ENCODE results near the gene UBE2R2.
"Not testable (repeated sequence)": the region's sequence is repeated elsewhere in the genome, so short reads cannot be mapped to it uniquely, and the experiment has no call there.

Gene UBE2R2

DNA sequence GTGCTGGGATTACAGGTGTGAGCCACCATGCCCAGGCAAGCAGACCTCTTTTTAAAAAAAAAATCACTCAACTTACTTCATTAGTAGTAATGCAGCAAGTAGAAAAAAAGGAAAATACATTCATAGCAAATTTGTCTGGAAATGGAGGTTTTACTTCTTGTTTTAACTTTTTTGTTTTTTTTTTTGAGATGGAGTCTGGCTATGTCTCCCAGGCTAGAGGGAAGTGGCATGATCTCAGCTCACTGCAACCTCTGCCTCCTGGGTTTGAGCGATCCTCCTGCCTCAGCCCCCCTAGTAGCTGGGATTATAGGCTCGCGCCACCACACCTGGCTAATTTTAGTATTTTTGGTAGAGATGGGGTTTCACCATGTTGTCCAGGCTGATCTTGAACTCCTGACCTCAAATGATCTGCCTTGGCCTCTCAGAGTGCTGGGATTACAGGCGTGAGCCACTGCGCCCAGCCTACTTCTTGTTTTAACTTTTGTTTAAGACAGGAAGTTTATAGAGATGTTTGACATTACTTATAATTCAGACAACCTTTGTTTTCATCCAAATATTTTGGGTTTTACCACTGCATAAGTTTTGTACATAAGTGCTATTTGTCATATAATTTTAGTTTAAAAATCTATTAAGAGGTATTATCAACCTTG, 26.5 kb downstream of the UBE2R2 start:
- no peak for DNase-seq (ENCODE audit: low read depth)

DNA sequence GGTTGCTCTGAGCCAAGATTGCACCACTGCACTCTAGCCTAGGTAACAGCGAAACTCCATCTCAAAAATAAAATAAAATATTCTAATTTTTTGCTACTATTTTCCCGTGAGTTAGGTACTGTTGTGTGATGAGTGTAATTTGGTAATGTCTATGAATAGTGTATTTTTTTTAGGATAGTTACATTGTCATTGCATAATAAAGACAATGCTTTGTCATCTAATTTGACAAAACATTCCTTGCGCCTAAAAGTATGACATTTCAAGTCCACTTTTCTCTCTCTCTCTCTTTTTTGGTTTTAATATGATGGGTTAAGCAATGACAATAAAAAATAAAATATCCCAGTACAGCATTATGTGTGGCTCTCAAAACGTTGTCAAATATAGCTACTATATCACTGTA, 29.3 kb downstream of the UBE2R2 start:
- DNase-seq (ENCODE audit: low read depth): no peak

- DNase-seq (ENCODE audit: low read depth): not testable (repeated sequence)
These were observed 30.9 kb downstream of the UBE2R2 start for GRCh38 chr9:33847894-33848205.

GRCh38 chr9:33850267-33850629, 33.3 kb downstream of the UBE2R2 start:
- DNase-seq (ENCODE audit: low read depth): no peak

DNA sequence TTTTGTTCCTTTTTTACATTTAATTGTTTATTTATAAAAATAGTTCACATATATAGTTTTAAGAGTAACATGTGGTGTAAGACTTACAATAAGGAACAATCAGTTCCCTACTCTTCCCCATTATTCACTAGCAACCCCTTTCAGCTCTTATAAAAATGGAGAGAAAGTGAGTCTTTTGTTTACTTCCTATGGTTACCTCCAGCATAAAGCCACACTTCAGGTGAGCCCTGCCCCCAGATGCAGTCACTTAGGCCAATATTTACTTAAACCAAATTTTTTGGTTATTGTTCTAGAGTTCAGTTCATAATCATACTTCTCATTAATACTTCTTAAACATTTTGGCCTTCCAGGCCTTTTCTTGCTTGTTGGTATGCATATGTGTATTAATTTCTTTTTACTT, 33.7 kb downstream of the UBE2R2 start:
- no peak for DNase-seq (ENCODE audit: low read depth)

- DNase-seq (ENCODE audit: low read depth): no peak
These were observed 34.3 kb downstream of the UBE2R2 start for GRCh38 chr9:33851301-33851700.

DNA sequence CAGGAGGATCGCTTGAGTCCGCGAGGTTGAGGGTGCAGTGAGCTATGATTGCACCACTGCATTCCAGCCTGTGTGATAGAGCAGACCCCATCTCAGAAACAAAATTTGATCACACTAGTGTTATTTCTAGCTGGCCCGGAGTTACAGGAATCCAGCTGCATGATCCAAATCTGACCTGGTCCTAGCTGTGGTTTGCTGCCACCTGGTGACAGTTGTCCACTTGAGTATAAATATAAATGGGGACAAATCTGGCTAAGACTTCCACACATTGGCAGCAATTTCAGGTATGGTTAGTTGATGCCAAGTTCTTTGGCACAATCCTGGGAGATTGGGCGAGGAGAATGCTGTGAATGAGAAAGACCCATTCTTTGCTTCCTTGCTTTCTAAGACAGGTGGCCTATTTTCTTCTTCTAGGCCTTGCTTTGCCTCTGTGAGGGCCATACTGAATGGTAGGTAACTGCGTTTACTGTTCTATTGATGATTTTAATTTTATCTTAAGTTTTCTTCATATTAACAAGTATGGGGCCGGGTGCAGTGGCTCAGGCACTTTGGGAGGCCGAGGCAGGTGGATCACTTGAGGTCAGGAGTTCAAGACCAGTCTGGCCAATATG, 35.4 kb downstream of the UBE2R2 start:
- DNase-seq (ENCODE audit: low read depth): no peak

DNA sequence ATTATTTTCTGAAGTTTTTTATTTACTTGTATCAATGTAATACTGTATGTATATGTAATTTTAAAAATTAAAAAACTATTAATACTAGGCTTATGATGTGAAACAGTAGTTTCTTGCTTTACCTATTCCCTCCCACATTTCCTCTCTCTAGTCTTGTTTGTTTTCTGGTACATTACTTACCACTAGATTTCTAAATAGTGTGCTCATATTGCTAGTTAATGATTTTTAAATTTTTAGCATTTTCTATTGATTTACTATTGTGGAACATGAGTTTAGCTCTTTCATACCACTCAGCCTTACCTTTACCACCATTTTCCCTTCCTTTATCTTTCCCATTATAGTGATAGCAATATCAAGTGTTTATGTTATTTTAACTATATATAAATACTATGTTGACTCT, 39.3 kb downstream of the UBE2R2 start:
- no peak for DNase-seq (ENCODE audit: low read depth)

- DNase-seq (ENCODE audit: low read depth): no peak
These were observed 41.5 kb downstream of the UBE2R2 start for GRCh38 chr9:33858423-33858822.

GRCh38 chr9:33860200-33860871, 43.4 kb downstream of the UBE2R2 start:
- DNase-seq (ENCODE audit: low read depth): no peak

- DNase-seq (ENCODE audit: low read depth): no peak
These were observed 45.0 kb downstream of the UBE2R2 start for GRCh38 chr9:33861917-33862453.

DNA sequence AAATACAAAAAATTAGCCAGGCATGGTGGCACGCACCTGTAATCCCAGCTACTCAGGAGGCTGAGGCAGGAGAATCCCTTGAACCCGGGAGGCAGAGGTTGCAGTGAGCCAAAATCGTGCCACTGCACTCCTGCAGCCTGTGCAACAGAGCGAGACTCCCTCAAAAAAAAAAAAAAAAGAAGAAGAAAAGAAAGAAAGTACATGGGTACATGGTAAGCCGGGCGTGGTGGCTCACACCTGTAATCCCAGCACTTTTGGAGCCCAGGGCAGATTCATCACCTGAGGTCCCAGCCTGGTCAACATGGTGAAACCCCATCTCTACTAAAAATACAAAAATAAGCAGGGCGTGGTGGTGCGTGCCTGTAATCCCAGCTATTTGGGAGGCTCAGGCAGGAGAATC, 46.1 kb downstream of the UBE2R2 start:
- not testable (repeated sequence) for DNase-seq (ENCODE audit: low read depth)

- DNase-seq (ENCODE audit: low read depth): no peak
These were observed 50.9 kb downstream of the UBE2R2 start for GRCh38 chr9:33867747-33868439.

GRCh38 chr9:33868440-33868973, 51.5 kb downstream of the UBE2R2 start:
- DNase-seq (ENCODE audit: low read depth): no peak

DNA sequence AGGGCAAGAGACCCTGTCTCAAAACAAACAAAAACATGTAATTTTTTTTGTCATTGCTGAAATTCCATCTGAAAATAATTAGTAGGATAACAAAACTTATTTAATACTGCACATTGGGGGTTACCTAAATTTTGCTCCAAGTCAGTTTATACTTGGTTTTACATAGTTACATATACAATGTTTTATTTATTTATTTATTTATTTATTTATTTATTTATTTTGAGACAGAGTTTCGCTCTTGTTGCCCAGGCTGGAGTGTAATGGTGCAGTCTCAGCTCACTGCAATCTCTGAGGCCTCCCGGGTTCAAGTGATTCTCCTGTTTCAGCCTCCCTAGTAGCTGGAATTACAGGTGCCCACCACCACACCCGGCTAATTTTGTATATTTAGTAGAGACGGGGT, 52.3 kb downstream of the UBE2R2 start:
- DNase-seq (ENCODE audit: low read depth): not testable (repeated sequence)

GRCh38 chr9:33877727-33878489, 60.9 kb downstream of the UBE2R2 start:
- no peak for DNase-seq (ENCODE audit: low read depth)

DNA sequence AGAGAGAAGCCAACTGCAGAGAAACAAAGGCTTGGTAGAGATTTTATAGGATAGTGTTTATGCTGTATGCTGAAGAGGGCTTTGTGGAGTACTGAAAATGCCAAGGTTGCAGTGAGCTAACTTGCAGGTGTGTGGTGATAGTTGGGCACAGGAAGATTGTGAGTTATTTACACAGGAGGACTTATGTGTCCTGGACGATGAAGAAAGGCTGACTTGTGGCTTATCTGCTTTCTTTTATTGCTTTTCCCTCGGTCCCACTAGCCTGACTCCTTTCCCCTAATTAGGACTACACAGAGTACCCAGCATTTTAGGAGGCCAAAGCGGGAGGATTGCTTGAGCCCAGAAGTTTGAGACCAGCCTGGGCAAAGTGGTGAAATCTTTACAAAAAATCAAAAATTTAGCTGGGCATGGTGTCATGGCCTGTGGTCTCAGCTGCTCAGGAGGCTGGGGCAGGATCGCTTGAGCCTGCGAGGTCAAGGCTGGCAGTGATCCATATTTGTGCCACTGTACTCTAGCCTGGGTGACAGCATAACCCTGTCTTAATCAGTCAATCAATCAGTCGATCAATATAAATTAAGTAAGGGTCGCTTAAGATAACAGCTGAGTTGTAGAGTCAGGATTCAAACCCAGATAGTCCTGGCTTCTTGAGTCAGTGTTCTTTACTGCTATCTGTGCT, 61.9 kb downstream of the UBE2R2 start:
- DNase-seq (ENCODE audit: low read depth): no peak

DNA sequence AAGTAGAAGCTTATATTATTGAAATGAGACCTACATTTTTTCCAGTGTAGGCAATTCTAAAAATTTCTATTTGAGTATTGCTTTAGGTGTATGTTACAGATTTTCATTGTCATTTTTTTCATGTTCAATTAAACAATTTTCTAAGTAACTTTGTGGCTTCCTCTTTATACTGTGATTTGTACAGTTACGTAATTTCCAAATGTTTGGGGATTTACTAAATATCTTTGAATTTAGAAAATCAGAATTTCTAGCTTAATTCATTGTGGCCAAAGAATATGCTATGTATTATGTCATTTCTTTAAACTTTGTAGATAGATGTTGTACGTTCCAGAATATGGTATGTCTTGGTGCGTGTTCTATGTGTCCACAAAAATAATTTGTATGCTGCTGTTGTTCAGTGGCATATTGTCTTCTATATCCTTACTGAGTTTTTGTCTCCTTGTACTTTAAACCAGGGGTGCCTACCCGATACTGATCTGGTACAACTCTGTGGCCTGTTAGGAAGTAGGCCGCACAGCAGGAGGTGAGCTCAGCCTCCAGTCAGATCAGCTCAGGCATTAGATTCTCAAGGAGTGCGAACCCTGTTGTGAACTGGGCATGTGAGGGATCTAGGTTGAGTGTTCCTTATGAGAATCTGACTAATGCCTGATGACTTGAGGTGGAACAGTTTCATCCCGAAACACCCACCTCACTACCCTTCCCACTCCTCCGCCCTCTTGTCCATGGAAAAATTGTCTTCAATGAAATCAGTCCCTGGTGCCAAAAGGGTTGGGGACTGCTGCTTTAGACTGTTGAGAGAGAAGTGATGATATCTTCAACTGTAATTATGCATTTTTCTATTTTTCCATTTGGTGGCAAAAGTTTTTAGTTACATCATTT, 63.5 kb downstream of the UBE2R2 start:
- no peak for DNase-seq (ENCODE audit: low read depth)

DNA sequence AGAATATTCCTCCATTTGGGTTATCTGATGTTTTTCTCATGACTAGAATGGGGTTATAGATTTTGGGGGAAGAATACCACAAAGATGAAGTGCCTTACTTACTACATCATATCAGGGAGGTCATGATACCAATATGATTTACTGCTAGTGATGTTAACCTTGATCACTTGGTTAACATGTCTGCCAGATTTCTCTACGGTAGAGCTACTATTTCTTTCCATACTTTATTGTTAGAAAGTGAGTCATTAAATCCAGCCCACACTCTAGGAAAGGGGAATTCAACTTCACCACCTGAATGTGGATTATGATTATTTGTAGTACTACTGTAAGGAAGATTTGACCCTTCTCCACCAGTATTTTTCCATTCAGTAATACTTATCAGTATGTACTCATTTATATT, 64.7 kb downstream of the UBE2R2 start:
- DNase-seq (ENCODE audit: low read depth): no peak
